Neuron (in vitro differentiated cells): ENCODE data around the gene BRD3OS.

Experiments
- H2AFZ ChIP-seq: one replicate; pipeline ENCODE4 v1.6.1; 2013; ENCODE audit warnings: low read depth, mild to moderate bottlenecking, inconsistent platforms, low read length, moderate library complexity
- H3K27me3 ChIP-seq: one replicate; pipeline ENCODE4 v1.6.1; 2013; ENCODE audit warnings: low read length; ENCODE audit not compliant: insufficient read depth
- H3K36me3 ChIP-seq: one replicate; pipeline ENCODE4 v1.6.1; 2013; ENCODE audit warnings: low read length; ENCODE audit not compliant: insufficient read depth
- H3K4me1 ChIP-seq: one replicate; pipeline ENCODE4 v1.6.1; 2013; ENCODE audit warnings: low read length; ENCODE audit not compliant: insufficient read depth
- H3K4me3 ChIP-seq: 2 replicates; pipeline ENCODE4 v1.5.1; 2013; ENCODE audit warnings: mild to moderate bottlenecking, low read length, moderate library complexity
- H3K9me3 ChIP-seq: one replicate; pipeline ENCODE4 v1.6.1; 2013; ENCODE audit warnings: low read length

The BRD3OS gene

GRCh38 chr9:134004881-134005280 lies 20.4 kb upstream of the BRD3OS start:
- Histone ChIP-seq H3K36me3 (no peaks in the 10 kb centered on the region), H3K27me3 (no peaks in the 10 kb centered on the region), H2AFZ (no peak overlapping the region), H3K4me1 (no peaks in the 10 kb centered on the region), H3K4me3 (no peak overlapping the region), H3K9me3 (no peaks in the 10 kb centered on the region)

- H3K4me1 ChIP-seq: no peaks in the 10 kb centered on the region
- no peak overlapping the region for H3K4me3 ChIP-seq
- no peak overlapping the region for H2AFZ ChIP-seq
- no peaks in the 10 kb centered on the region for H3K27me3 ChIP-seq
- no peaks in the 10 kb centered on the region for H3K9me3 ChIP-seq
- H3K36me3 ChIP-seq: no peaks in the 10 kb centered on the region
Observed at GRCh38 chr9:134005381-134005780, 19.9 kb upstream of the BRD3OS start.

DNA sequence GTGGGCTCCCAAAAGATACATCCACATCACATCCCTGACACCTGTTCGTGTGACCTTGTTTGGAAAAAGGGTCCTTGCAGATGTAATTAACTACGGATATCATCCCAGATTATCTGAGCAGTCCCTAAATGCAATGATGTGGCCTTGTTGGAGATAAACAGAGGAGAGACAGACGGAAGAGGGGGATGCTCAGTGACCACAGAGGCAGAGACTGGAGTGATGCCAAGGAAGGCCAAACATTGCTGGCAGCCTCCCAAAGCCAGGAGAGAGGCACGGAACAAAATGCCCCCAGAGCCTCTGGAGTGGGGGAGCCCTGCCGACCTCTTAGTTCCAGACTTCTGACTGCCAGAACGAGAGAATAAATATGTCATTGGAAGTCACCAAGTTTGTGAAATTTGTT lies 18.1 kb upstream of the BRD3OS start:
- Histone ChIP-seq H3K9me3 (peaks cover 4% of the 10 kb centered on the region), H3K4me1 (no peaks in the 10 kb centered on the region)

GRCh38 chr9:134007571-134007970 lies 17.7 kb upstream of the BRD3OS start:
- Histone ChIP-seq H3K27me3 (no peaks in the 10 kb centered on the region), H3K4me3 (no peak overlapping the region), H2AFZ (no peak overlapping the region), H3K4me1 (no peaks in the 10 kb centered on the region), H3K9me3 (peaks cover 4% of the 10 kb centered on the region), H3K36me3 (no peaks in the 10 kb centered on the region)

More for the DNA sequence above, 18.1 kb upstream of the BRD3OS start:
- Histone ChIP-seq H2AFZ (no peak overlapping the region), H3K4me3 (no peak overlapping the region), H3K36me3 (no peaks in the 10 kb centered on the region), H3K27me3 (no peaks in the 10 kb centered on the region)

DNA sequence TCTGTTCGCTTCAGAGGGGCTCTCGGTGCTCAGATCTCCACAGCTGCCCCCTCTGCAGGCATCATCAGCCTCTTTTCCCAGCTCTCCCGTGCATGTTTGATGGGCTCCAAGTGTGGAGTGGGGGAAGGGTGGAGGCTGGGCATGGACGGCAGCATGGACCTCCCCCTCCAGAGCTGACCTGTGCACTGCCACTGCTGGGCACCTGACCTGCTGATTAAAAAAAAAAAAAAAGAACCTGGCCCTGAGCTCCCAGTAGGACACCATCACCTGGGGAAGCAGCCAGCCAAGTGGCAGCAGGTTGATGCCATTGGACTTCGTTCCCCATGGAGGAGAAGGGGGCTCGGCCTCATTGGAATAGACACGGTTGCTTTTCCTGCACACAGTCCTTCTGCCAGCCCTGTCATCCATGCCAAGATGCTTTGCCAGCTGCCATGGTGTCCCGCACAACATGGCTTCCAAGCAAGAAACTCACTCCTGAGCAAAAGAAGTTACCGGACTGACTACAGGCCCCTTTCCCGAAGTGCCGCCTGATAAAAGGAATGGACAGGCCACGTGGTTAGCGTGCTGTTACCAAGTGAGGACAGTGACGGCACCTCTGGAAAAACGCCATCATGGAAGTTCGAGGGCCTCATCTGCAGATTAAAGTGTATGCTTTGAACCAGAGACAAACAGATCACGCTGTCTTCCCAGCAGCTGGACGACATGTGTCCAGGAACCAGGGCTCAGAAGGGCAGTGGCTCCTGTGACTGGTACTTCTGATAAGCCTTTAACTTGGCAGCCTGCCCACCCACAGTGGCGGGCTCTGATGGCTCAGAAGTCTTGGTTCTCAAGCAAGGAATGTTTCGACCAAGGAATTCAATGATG lies 14.7 kb upstream of the BRD3OS start:
- H3K4me1 ChIP-seq: no peaks in the 10 kb centered on the region
- H3K27me3 ChIP-seq: no peaks in the 10 kb centered on the region
- peaks cover 12% of the 10 kb centered on the region for H3K9me3 ChIP-seq
- no peak overlapping the region for H2AFZ ChIP-seq
- no peaks in the 10 kb centered on the region for H3K36me3 ChIP-seq
- no peak overlapping the region for H3K4me3 ChIP-seq

- Histone ChIP-seq H3K4me3 (no peak overlapping the region), H2AFZ (no peak overlapping the region), H3K27me3 (no peaks in the 10 kb centered on the region), H3K9me3 (peaks cover 12% of the 10 kb centered on the region), H3K36me3 (no peaks in the 10 kb centered on the region), H3K4me1 (no peaks in the 10 kb centered on the region)
Observed at GRCh38 chr9:134011401-134011800, 13.9 kb upstream of the BRD3OS start.

GRCh38 chr9:134014946-134015345 lies 10.3 kb upstream of the BRD3OS start:
- Histone ChIP-seq H2AFZ (no peak overlapping the region), H3K36me3 (no peaks in the 10 kb centered on the region), H3K4me1 (no peaks in the 10 kb centered on the region), H3K27me3 (no peaks in the 10 kb centered on the region), H3K9me3 (peaks cover 12% of the 10 kb centered on the region), H3K4me3 (no peak overlapping the region)

GRCh38 chr9:134024214-134024792 lies 978 bp upstream of the BRD3OS start:
- H3K27me3 ChIP-seq: no peaks in the 10 kb centered on the region
- H3K4me1 ChIP-seq: peaks cover 9% of the 10 kb centered on the region
- H2AFZ ChIP-seq: no peak overlapping the region
- no peaks in the 10 kb centered on the region for H3K9me3 ChIP-seq
- H3K36me3 ChIP-seq: peaks cover 19% of the 10 kb centered on the region
- H3K4me3 ChIP-seq: peak overlapping the region; percentile 43

GRCh38 chr9:134025606-134026541 lies 593 bp downstream of the BRD3OS start:
- no peaks in the 10 kb centered on the region for H3K27me3 ChIP-seq
- peaks cover 31% of the 10 kb centered on the region for H3K36me3 ChIP-seq
- peak overlapping the region; percentile 66 for H3K4me3 ChIP-seq
- H3K9me3 ChIP-seq: no peaks in the 10 kb centered on the region
- H3K4me1 ChIP-seq: peaks cover 9% of the 10 kb centered on the region
- peak overlapping the region; percentile 60 for H2AFZ ChIP-seq

DNA sequence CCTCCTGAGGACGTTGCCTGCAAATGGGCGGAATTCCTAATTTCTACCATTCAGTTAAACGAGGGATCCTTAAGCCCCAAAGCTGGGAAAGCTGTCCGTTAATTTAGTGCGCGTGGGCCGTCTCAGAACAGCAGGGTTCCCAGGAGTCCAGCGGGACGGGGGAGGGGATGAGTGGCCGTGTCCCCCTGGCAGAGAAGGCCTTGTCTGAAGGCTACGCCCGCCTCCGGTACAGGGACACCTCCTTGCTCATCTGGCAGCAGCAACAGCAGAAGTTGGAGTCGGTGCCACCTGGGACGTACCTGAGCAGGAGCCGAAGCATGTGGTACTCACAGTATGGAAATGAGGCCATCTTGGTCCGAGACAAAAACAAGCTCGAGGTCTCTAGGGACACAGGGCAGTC lies 1.3 kb downstream of the BRD3OS start:
- no peak overlapping the region for H3K4me3 ChIP-seq
- H3K9me3 ChIP-seq: no peaks in the 10 kb centered on the region
- H2AFZ ChIP-seq: no peak overlapping the region
- peaks cover 36% of the 10 kb centered on the region for H3K36me3 ChIP-seq
- peaks cover 9% of the 10 kb centered on the region for H3K4me1 ChIP-seq
- no peaks in the 10 kb centered on the region for H3K27me3 ChIP-seq

DNA sequence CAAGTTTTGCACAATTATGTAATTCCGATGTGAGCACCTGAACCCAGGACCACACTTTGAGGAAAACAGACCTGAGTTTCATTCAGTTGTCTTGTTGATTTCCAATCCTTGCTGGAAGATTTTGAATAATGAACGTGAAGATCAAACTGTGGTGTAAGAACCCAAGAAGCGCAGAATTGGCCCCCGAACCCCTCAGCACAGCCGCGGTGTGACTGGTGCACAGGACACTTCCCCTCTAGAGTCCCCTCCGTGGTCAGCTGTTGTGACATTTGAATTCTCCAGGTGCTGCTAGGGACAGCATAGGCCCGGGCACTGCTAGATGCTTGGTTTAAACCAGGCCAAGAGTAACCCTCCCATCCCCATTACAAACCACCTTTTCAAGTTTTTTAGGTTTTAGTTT lies 1.7 kb downstream of the BRD3OS start:
- Histone ChIP-seq H3K36me3 (peaks cover 40% of the 10 kb centered on the region), H3K4me1 (peaks cover 9% of the 10 kb centered on the region), H3K27me3 (no peaks in the 10 kb centered on the region), H3K9me3 (no peaks in the 10 kb centered on the region), H2AFZ (no peak overlapping the region), H3K4me3 (no peak overlapping the region)

DNA sequence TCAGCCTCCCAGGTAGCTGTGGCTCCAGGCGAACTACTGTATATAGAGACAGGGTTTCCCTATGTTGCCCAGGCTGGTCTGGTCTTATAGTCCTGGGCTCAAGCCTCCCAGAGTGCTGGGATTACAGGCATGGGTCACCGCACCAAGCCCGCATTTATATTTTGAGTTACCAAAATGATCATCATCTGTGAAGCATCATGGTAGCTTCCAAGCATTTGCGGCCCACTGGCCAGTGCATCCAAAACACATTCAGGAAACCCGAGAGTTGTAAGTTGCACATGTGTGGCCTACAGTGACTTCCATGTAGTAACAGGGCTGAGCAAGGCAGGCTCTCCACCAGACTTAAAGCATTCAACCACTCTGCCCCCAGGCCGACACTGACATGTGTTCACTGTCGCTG lies 2.3 kb downstream of the BRD3OS start:
- Histone ChIP-seq H3K9me3 (no peaks in the 10 kb centered on the region), H2AFZ (no peak overlapping the region), H3K4me1 (peaks cover 9% of the 10 kb centered on the region), H3K36me3 (peaks cover 43% of the 10 kb centered on the region), H3K4me3 (no peak overlapping the region), H3K27me3 (no peaks in the 10 kb centered on the region)

DNA sequence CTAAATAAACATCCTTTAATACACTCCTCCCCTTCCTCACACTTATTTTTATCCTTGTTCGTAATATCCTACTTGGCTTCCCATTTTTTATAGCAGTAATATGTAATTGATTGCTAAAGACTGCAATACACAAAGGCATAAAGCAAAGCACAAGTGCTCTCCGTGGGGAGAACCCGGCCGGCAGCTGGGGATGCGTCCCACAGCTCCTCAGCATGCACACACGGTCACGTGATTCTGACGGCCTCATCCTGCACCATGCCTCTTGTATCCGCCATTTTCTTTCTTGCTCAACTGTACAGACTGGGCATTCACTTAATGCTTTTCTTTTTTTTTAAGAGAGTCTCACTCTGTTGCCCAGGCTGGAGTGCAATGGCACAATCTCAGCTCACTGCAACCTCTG lies 2.8 kb downstream of the BRD3OS start:
- H3K36me3 ChIP-seq: peaks cover 47% of the 10 kb centered on the region

More for the DNA sequence above, 2.8 kb downstream of the BRD3OS start:
- Histone ChIP-seq H3K4me3 (no peak overlapping the region), H3K9me3 (no peaks in the 10 kb centered on the region), H2AFZ (no peak overlapping the region), H3K27me3 (no peaks in the 10 kb centered on the region), H3K4me1 (peaks cover 9% of the 10 kb centered on the region)
